Trophoblast cell (in vitro differentiated cells and primary cell): ENCODE results near the gene TMPRSS7.

Experiments
- DNase-seq, 2 donors: peaks; one replicate each; pipeline ENCODE4 v3.0.0-alpha.2; 2016
- H2AFZ ChIP-seq: 2 replicates; pipeline ENCODE4 v1.6.1; 2013; ENCODE audit warnings: low read length, moderate library complexity, mild to moderate bottlenecking; ENCODE audit not compliant: insufficient read depth, poor library complexity
- H2AK5ac ChIP-seq: 2 replicates; pipeline ENCODE4 v1.6.1; 2013; ENCODE audit warnings: mild to moderate bottlenecking, low read length
- H2BK120ac ChIP-seq: 2 replicates; pipeline ENCODE4 v1.6.1; 2013; ENCODE audit warnings: low read length, mild to moderate bottlenecking, moderate library complexity; ENCODE audit not compliant: insufficient read depth, poor library complexity
- H2BK12ac ChIP-seq: 2 replicates; pipeline ENCODE4 v1.6.1; 2013; ENCODE audit warnings: mild to moderate bottlenecking, low read length, moderate library complexity
- H2BK5ac ChIP-seq: 2 replicates; pipeline ENCODE4 v1.6.1; 2013; ENCODE audit warnings: low read length, low read depth, moderate library complexity, mild to moderate bottlenecking; ENCODE audit not compliant: poor library complexity
- H3K14ac ChIP-seq: 2 replicates; pipeline ENCODE4 v1.6.1; 2013; ENCODE audit warnings: mild to moderate bottlenecking, low read length
- H3K18ac ChIP-seq: 2 replicates; pipeline ENCODE4 v1.6.1; 2013; ENCODE audit warnings: mild to moderate bottlenecking, low read length
- H3K23ac ChIP-seq: 2 replicates; pipeline ENCODE4 v1.6.1; 2013; ENCODE audit warnings: low read length
- H3K27ac ChIP-seq: 2 replicates; pipeline ENCODE4 v1.5.1; 2013; ENCODE audit warnings: low read depth, mild to moderate bottlenecking, inconsistent platforms, low read length, moderate library complexity
- H3K27me3 ChIP-seq: 2 replicates; pipeline ENCODE4 v1.6.1; 2013; ENCODE audit warnings: inconsistent platforms, mild to moderate bottlenecking, low read length, moderate library complexity; ENCODE audit not compliant: insufficient read depth
- H3K36me3 ChIP-seq, 2 experiments: 1 replicate in 1 of 2; 2 replicates in 1 of 2; pipeline ENCODE4 v1.6.1; 2013; ENCODE audit warnings: low read length in 2 of 2, mild to moderate bottlenecking in 2 of 2, moderate library complexity in 1 of 2; ENCODE audit not compliant: insufficient read depth in 2 of 2, control insufficient read depth in 1 of 2
- H3K4ac ChIP-seq: 2 replicates; pipeline ENCODE4 v1.6.1; 2013; ENCODE audit warnings: low read depth, mild to moderate bottlenecking, low read length, moderate library complexity
- H3K4me1 ChIP-seq, 2 experiments: 1 replicate in 1 of 2; 2 replicates in 1 of 2; pipeline ENCODE4 v1.6.1; 2013; ENCODE audit warnings: low read length in 2 of 2, mild to moderate bottlenecking in 2 of 2, moderate library complexity in 1 of 2; ENCODE audit not compliant: insufficient read depth in 2 of 2, control insufficient read depth in 1 of 2
- H3K4me2 ChIP-seq: 2 replicates; pipeline ENCODE4 v1.6.1; 2013; ENCODE audit warnings: inconsistent platforms, mild to moderate bottlenecking, low read length, moderate library complexity
- H3K4me3 ChIP-seq: 2 replicates; pipeline ENCODE4 v1.5.1; 2013; ENCODE audit warnings: mild to moderate bottlenecking, low read depth, low read length, inconsistent platforms
- H3K79me1 ChIP-seq: one replicate; pipeline ENCODE4 v1.6.1; 2013; ENCODE audit warnings: low read length
- H3K79me2 ChIP-seq: 2 replicates; pipeline ENCODE4 v1.6.1; 2013; ENCODE audit warnings: low read length, mild to moderate bottlenecking; ENCODE audit not compliant: control insufficient read depth, insufficient read depth, poor library complexity
- H3K9ac ChIP-seq: 2 replicates; pipeline ENCODE4 v1.6.1; 2013; ENCODE audit warnings: mild to moderate bottlenecking, low read length
- H3K9me3 ChIP-seq: 2 replicates; pipeline ENCODE4 v1.6.1; 2013; ENCODE audit warnings: low read depth, mild to moderate bottlenecking, control low read depth, inconsistent platforms, low read length; ENCODE audit not compliant: insufficient read depth
- H4K12ac ChIP-seq: 2 replicates; pipeline ENCODE4 v1.6.1; 2013; ENCODE audit warnings: low read depth, mild to moderate bottlenecking, low read length, moderate library complexity
- H4K8ac ChIP-seq: 2 replicates; pipeline ENCODE4 v1.6.1; 2013; ENCODE audit warnings: low read depth, mild to moderate bottlenecking, low read length, moderate library complexity
- H4K91ac ChIP-seq: one replicate; pipeline ENCODE4 v1.6.1; 2013; ENCODE audit warnings: low read depth, mild to moderate bottlenecking, low read length, moderate library complexity
- WGBS: extraction: QIAGEN DNeasy Blood & Tissue Kit; methylation state at CpG from one replicate; pipeline ENCODE4 v1.1.7; 2013; ENCODE audit warnings: missing lambda C conversion rate; ENCODE audit not compliant: insufficient read length, insufficient coverage; ENCODE audit errors: extremely low coverage; 5-methylcytosine and 5-hydroxymethylcytosine counted together

TMPRSS7 gene

GRCh38 chr3:112041321-112041720, 6.8 kb downstream of the TMPRSS7 start:
- H3K4me1 ChIP-seq, result no peaks in the 10 kb centered on the region
- H2BK120ac ChIP-seq, result no peak overlapping the region
- no peak for DNase-seq
- H2AK5ac ChIP-seq, result no peak overlapping the region
- H3K9ac ChIP-seq, result no peak overlapping the region
- no peak overlapping the region for H3K27ac ChIP-seq
- no peaks in the 10 kb centered on the region for H3K36me3 ChIP-seq
- no peak overlapping the region for H3K18ac ChIP-seq
- no peak overlapping the region for H4K91ac ChIP-seq
- no peak overlapping the region for H4K12ac ChIP-seq
- no peaks in the 10 kb centered on the region for H3K27me3 ChIP-seq
- no peak overlapping the region for H2BK12ac ChIP-seq
- H3K4ac ChIP-seq, result no peak overlapping the region
- no peaks in the 10 kb centered on the region for H3K79me2 ChIP-seq
- H3K23ac ChIP-seq, result no peak overlapping the region
- H3K79me1 ChIP-seq, result no peaks in the 10 kb centered on the region
- H3K14ac ChIP-seq, result no peak overlapping the region
- H2BK5ac ChIP-seq, result no peak overlapping the region
- no peaks in the 10 kb centered on the region for H3K9me3 ChIP-seq
- no peak overlapping the region for H4K8ac ChIP-seq
- H3K4me2 ChIP-seq, result no peak overlapping the region
- H3K4me3 ChIP-seq, result no peak overlapping the region
- no peak overlapping the region for H2AFZ ChIP-seq

GRCh38 chr3:112042842-112043280, 8.3 kb downstream of the TMPRSS7 start:
- Histone ChIP-seq H3K36me3 (no peaks in the 10 kb centered on the region), H3K18ac (no peak overlapping the region), H2BK5ac (no peak overlapping the region), H3K9ac (no peak overlapping the region), H2BK120ac (no peak overlapping the region), H3K4me2 (no peak overlapping the region), H3K79me2 (no peaks in the 10 kb centered on the region), H4K91ac (no peak overlapping the region), H3K79me1 (no peaks in the 10 kb centered on the region), H3K23ac (no peak overlapping the region), H2AFZ (no peak overlapping the region), H3K27ac (no peak overlapping the region), H2BK12ac (no peak overlapping the region), H3K4me3 (no peak overlapping the region), H4K12ac (no peak overlapping the region), H3K4ac (no peak overlapping the region), H3K14ac (no peak overlapping the region), H3K27me3 (no peaks in the 10 kb centered on the region), H3K9me3 (no peaks in the 10 kb centered on the region), H2AK5ac (no peak overlapping the region), H4K8ac (no peak overlapping the region), H3K4me1 (no peaks in the 10 kb centered on the region)
- DNase-seq, result no peak
- WGBS, result no CpG with 5 or more reads among the region's 6 CpGs

- Histone ChIP-seq H3K9me3 (no peaks in the 10 kb centered on the region), H3K4me3 (no peak overlapping the region), H4K91ac (no peak overlapping the region), H4K8ac (no peak overlapping the region), H2BK5ac (no peak overlapping the region), H2BK120ac (no peak overlapping the region), H3K27me3 (no peaks in the 10 kb centered on the region), H2AK5ac (no peak overlapping the region), H3K36me3 (no peaks in the 10 kb centered on the region), H3K4me2 (no peak overlapping the region), H3K27ac (no peak overlapping the region), H3K23ac (no peak overlapping the region), H3K14ac (no peak overlapping the region), H3K4ac (no peak overlapping the region), H3K18ac (no peak overlapping the region), H2AFZ (no peak overlapping the region), H3K79me1 (no peaks in the 10 kb centered on the region), H2BK12ac (no peak overlapping the region), H3K4me1 (no peaks in the 10 kb centered on the region), H4K12ac (no peak overlapping the region), H3K9ac (no peak overlapping the region), H3K79me2 (no peaks in the 10 kb centered on the region)
- peak; percentile 34 to 79 for DNase-seq
- no CpG with 5 or more reads among the region's 7 CpGs for WGBS
Measured at GRCh38 chr3:112043621-112044201, 9.2 kb downstream of the TMPRSS7 start.

- no peak overlapping the region for H3K4me2 ChIP-seq
- no CpG with 5 or more reads among the region's 4 CpGs for WGBS
- no peak overlapping the region for H3K14ac ChIP-seq
- H3K36me3 ChIP-seq, result no peaks in the 10 kb centered on the region
- no peak overlapping the region for H2BK120ac ChIP-seq
- no peak overlapping the region for H4K91ac ChIP-seq
- DNase-seq, result no peak
- H4K12ac ChIP-seq, result no peak overlapping the region
- no peak overlapping the region for H2AK5ac ChIP-seq
- no peak overlapping the region for H3K27ac ChIP-seq
- no peaks in the 10 kb centered on the region for H3K79me2 ChIP-seq
- H3K18ac ChIP-seq, result no peak overlapping the region
- H2BK12ac ChIP-seq, result no peak overlapping the region
- H4K8ac ChIP-seq, result no peak overlapping the region
- H3K4me1 ChIP-seq, result no peaks in the 10 kb centered on the region
- no peak overlapping the region for H2BK5ac ChIP-seq
- H3K4ac ChIP-seq, result no peak overlapping the region
- H2AFZ ChIP-seq, result no peak overlapping the region
- H3K27me3 ChIP-seq, result no peaks in the 10 kb centered on the region
- H3K9ac ChIP-seq, result no peak overlapping the region
- no peaks in the 10 kb centered on the region for H3K79me1 ChIP-seq
- no peaks in the 10 kb centered on the region for H3K9me3 ChIP-seq
- no peak overlapping the region for H3K4me3 ChIP-seq
- H3K23ac ChIP-seq, result no peak overlapping the region
Measured at GRCh38 chr3:112046599-112046998, 12.1 kb downstream of the TMPRSS7 start.
